ENCODE measurements around the gene KANSL1.
"Not testable (repeated sequence)": the region's sequence is repeated elsewhere in the genome, so short reads cannot be mapped to it uniquely, and the experiment has no call there.

KANSL1 gene

GRCh38 chr17:46136820-46137219, 56.4 kb downstream of the KANSL1 start:
- no peak for DNase-seq (ENCODE audit: low read depth)

- no peak for DNase-seq (ENCODE audit: low read depth)
These were observed 57.2 kb downstream of the KANSL1 start for GRCh38 chr17:46135879-46136563.

GRCh38 chr17:46135126-46135812, 58.0 kb downstream of the KANSL1 start:
- no peak for DNase-seq (ENCODE audit: low read depth)

- no peak for DNase-seq (ENCODE audit: low read depth)
These were observed 63.9 kb downstream of the KANSL1 start for GRCh38 chr17:46129302-46129701.

DNA sequence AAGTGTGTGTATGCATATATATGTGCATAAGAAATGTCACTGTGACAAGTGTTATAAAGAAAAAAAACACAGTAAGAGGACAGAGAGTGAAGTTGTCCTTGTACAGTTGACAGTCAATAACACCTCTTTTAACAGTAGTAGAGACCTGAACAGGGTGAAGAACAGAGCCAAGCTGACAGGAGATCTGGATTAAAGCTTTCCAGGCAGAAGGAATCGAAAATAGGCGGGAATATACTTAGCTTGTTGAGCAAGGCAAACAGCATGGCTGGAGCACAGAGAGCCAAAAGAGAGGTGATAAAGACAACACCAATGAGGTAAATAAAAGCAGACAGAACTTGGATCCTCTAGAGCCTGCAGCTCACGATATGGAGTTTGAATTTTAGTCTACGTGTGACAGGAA, 64.8 kb downstream of the KANSL1 start:
- DNase-seq (ENCODE audit: low read depth), result no peak

- DNase-seq (ENCODE audit: low read depth), result no peak
These were observed 65.7 kb downstream of the KANSL1 start for GRCh38 chr17:46127524-46127923.

DNA sequence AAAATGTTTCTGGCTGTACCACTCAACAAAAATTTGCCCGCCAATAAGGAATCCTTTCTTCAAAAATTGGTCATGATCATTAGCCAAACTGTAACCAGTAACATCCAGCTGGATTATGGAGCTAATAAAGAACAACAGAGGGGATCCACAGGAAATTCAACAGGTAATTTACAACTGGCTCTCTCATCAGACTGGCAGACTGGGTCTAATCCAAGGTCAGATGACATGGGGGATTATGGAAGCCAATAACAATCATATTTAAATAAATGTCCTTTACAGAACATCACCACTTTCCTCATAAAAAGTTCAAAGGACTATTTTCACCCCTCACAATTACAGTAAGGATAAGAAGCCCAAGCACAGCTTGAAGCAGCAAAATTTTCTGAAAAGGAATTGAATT, 66.4 kb downstream of the KANSL1 start:
- no peak for DNase-seq (ENCODE audit: low read depth)

- DNase-seq (ENCODE audit: low read depth), result no peak
These were observed 67.4 kb downstream of the KANSL1 start for GRCh38 chr17:46125831-46126230.

DNA sequence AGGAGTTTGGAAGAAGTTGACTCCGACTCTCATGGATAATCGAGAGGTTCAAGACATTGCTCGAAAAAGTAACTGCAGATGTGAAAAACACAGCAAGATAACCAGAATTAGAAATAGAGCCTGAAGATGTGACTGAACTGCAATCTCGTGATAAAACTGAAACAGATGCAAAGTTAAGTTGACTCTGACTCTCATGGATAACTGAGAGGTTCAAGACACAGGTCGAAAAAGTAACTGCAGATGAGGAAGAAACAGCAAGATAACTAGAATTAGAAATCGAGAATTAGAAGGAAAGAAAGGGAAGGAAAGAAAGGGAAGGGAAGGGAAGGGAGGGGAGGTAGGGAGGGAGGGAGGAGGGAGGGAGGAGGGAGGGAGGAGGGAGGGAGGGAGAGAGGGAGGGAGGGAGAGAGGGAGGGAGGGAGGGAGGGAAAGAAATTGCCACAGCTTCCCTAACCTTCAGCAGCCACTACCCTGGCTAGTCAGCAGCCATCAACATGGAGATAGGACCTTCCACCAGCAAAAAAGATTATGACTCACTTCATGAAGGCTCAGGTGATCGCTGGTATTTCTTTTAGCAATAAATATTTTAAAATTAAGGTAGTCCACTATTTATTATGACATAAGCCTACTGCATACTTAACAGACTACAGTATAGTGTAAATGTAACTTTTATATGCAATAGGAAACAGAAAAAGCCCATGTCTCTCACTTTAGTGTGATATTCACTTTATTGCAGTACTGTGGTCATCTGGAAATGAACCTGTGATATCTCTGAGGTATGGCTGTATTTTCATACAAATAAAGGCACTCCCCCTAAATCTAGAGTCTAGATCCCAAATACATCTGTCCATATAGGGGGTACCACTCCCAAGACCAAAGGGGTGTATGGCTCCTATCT, 68.3 kb downstream of the KANSL1 start:
- no peak for DNase-seq (ENCODE audit: low read depth)

- DNase-seq (ENCODE audit: low read depth), result no peak
These were observed 69.6 kb downstream of the KANSL1 start for GRCh38 chr17:46123607-46124006.

- no peak for DNase-seq (ENCODE audit: low read depth)
These were observed 70.8 kb downstream of the KANSL1 start for GRCh38 chr17:46122486-46122871.

GRCh38 chr17:46121841-46122485, 71.3 kb downstream of the KANSL1 start:
- no peak for DNase-seq (ENCODE audit: low read depth)

DNA sequence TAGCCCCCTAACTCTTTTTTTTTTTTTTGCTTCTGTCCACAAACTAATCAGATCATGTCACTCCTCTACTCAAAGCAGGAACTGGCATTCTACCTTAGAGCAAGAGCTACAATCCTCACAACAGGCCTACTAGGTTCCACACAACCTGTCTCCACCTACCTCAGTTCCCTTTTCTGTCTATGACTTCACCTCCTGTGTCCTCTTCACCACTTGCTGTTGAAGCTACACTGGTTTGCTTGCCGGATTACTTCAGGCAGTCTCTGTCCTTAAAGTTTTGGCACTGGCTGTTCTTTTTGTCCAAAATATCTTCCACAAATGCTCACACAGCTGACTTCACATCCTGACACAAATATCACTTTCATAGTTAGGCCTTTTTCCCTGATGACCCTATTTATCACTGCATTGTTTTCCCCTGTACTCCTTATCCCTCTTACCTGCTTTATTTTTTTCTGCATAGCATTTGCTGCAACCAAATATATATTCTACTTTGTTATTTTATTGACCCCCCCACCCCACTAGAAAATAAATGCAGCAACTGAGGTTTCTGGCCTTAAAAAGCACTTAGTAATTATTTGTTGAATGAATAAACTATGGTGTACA, 72.0 kb downstream of the KANSL1 start:
- DNase-seq (ENCODE audit: low read depth), result no peak

- DNase-seq (ENCODE audit: low read depth), result no peak
These were observed 72.7 kb downstream of the KANSL1 start for GRCh38 chr17:46120537-46120936.

DNA sequence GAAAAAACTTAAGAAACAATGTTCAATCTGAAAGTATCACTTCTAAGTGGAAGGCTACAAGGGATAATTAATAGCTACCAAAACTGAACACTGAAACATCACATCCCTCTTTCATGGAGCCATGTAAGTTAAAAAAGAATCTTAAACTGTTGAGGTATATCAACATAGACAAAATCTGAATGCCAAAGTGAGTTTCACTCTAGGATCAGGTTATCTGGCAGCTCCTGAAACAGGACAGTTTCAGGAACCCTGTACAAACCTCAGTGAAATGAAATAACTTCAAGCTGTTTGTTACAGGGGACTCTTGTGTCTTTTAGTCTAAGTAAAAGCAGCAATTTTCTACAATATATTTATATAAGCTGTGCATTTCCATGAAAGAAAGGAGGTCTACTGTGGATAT, 73.2 kb downstream of the KANSL1 start:
- no peak for DNase-seq (ENCODE audit: low read depth)

GRCh38 chr17:46118964-46119363, 74.3 kb downstream of the KANSL1 start:
- DNase-seq (ENCODE audit: low read depth), result no peak

- DNase-seq (ENCODE audit: low read depth), result no peak
These were observed 75.2 kb downstream of the KANSL1 start for GRCh38 chr17:46117850-46118696.

DNA sequence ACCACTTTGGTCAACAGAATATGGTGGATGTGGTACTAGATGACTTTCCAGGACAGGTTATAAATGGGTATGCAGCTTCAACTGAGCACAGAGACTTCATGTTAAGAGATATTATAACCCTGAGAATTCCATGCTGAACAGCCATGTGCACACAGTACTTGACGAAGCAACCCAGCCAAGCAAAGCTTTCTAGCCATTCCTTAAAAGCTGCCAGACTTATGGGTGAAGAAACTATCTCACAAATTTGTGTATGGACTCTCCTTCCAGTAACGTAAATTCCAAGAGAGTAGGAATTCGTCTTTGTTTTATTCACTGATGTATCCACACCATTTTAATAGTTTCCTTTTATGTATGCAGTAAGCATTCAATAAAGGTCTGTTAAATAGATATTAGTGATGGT, 76.1 kb downstream of the KANSL1 start:
- no peak for DNase-seq (ENCODE audit: low read depth)

- no peak for DNase-seq (ENCODE audit: low read depth)
These were observed 77.5 kb downstream of the KANSL1 start for GRCh38 chr17:46115699-46116098.

- DNase-seq (ENCODE audit: low read depth), result not testable (repeated sequence)
These were observed 82.0 kb downstream of the KANSL1 start for GRCh38 chr17:46111236-46111635.

DNA sequence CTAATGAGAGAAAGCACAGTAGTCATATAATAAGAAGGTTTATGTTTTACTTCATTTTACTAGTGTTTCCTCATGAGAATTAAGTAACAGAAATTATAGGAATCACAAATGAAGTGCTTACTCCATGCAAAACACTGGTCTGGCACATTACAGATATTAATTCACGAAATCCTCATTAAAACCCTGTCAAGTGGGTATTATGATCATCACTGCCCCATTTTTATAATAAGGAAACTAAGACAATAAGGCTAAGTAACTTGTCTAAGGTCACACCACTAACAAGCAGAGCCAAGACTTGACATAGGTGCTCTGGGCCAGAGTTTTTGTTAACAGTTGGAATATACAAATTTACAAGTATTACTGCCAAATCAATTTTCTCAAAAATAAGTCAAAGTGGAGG, 83.0 kb downstream of the KANSL1 start:
- DNase-seq (ENCODE audit: low read depth), result no peak

Measured in HS-27A (cell line).